HCT116 (cell line): ENCODE measurements around the gene CORO2A. TPM values are rescaled to one million over a fixed set of nuclear protein-coding genes. Genes with fewer than 3 reads are reported as not detected.

Experiments used
- ATAC-seq: fragments of 200-7000 bp; cut with Tn5 transposase; 2 replicates; pipeline ENCODE4 v1.9.1; 2020; ENCODE audit warnings: mild to moderate bottlenecking, moderate library complexity
- BruUV-seq: library from RNA; stranded (reverse); fragments of 400-500 nt; replicated peaks from 2 replicates; lab custom pipeline; 2021; lab: Mats Ljungman, UMichigan
- CTCF ChIA-PET: fragments of 300-600 bp; sonication (Branson Sonifier 250); formaldehyde crosslinking; loops from one replicate; lab custom pipeline; 2021; ENCODE audit warnings: antibody characterized with exemption; lab: Charles Lee
- POLR2A ChIA-PET: fragments of 300-600, 350-600 bp; sonication (Branson Sonifier 250); formaldehyde crosslinking; loops from one replicate; lab custom pipeline; 2021; ENCODE audit warnings: antibody characterized with exemption; lab: Charles Lee
- RAD21 ChIA-PET, 2 experiments: fragments of 300-600 bp; sonication (Branson Sonifier 250); formaldehyde crosslinking; loops; one replicate each; lab custom pipeline; 2023; ENCODE audit warnings: low total read pairs in 2 of 2; ENCODE audit not compliant: uncharacterized antibody in 2 of 2, unreplicated experiment in 2 of 2, low non-redundant PET in 1 of 2; lab: Charles Lee
- DNase-seq: peaks from one replicate; pipeline ENCODE4 v3.0.0-alpha.2; 2010; ENCODE audit warnings: low read depth, low spot score
- H2AFZ ChIP-seq: fragments of 200-600 bp; shearing (Covaris generic), sonication (generic); 2 replicates; pipeline ENCODE4 v1.6.1; 2017; ENCODE audit warnings: low read depth, mixed run types, mixed read lengths, antibody characterized with exemption, low read length; ENCODE audit not compliant: poor library complexity, severe bottlenecking
- H3K27ac ChIP-seq: 2 replicates; pipeline ENCODE4 v1.5.1; 2012; ENCODE audit warnings: low read depth, low read length
- H3K27me3 ChIP-seq: fragments of 200-600 bp; sonication (generic); 2 replicates; pipeline ENCODE4 v1.6.1; 2016; ENCODE audit warnings: mixed run types, low read length, mixed read lengths; ENCODE audit not compliant: insufficient read depth
- H3K36me3 ChIP-seq, 2 experiments: fragments of 200-500 bp in 1 of 2; fragments of 200-600 bp in 1 of 2; sonication (Bioruptor generic) in 1 of 2; sonication (generic) in 1 of 2; 2 replicates each; pipeline versions ENCODE4 v1.5.1 to v1.6.1; 2014 to 2016; ENCODE audit warnings: low read length in 2 of 2, inconsistent platforms in 1 of 2, mixed read lengths in 1 of 2, mixed run types in 1 of 2; ENCODE audit not compliant: insufficient read depth in 2 of 2, control insufficient read depth in 1 of 2
- H3K4me1 ChIP-seq, 2 experiments: fragments of 200-600 bp in 1 of 2; sonication (generic) in 1 of 2; 2 replicates each; pipeline versions ENCODE4 v1.5.1 to v1.6.1; 2012 to 2017; ENCODE audit warnings: low read length in 2 of 2, inconsistent platforms in 1 of 2, mild to moderate bottlenecking in 1 of 2, mixed read lengths in 1 of 2, mixed run types in 1 of 2, moderate library complexity in 1 of 2; ENCODE audit not compliant: insufficient read depth in 2 of 2, control insufficient read depth in 1 of 2
- H3K4me2 ChIP-seq: fragments of 200-600 bp; sonication (generic); 2 replicates; pipeline ENCODE4 v1.6.1; 2017; ENCODE audit warnings: mixed run types, low read length, mixed read lengths
- H3K4me3 ChIP-seq, 2 experiments: fragments of 200-600 bp in 1 of 2; sonication (generic) in 1 of 2; replicated peaks in 1 of 2; 2 replicates each; pipeline ENCODE4 v1.5.1; 2011 to 2016; ENCODE audit warnings: low read length in 2 of 2, control low read depth in 1 of 2, low read depth in 1 of 2, mild to moderate bottlenecking in 1 of 2, mixed read lengths in 1 of 2, mixed run types in 1 of 2
- H3K79me2 ChIP-seq: fragments of 200-600 bp; sonication (generic); 2 replicates; pipeline ENCODE4 v1.6.1; 2017; ENCODE audit warnings: mild to moderate bottlenecking, mixed run types, low read length, moderate library complexity, mixed read lengths; ENCODE audit not compliant: insufficient read depth
- H3K9ac ChIP-seq: fragments of 200-600 bp; sonication (generic); 2 replicates; pipeline ENCODE4 v1.6.1; 2016; ENCODE audit warnings: low read length, mixed read lengths
- H3K9me2 ChIP-seq: fragments of 200-600 bp; sonication (generic), shearing (Covaris generic); 2 replicates; pipeline ENCODE4 v1.6.1; 2017; ENCODE audit warnings: mixed run types, mild to moderate bottlenecking, moderate library complexity; ENCODE audit not compliant: insufficient read depth
- H3K9me3 ChIP-seq, 2 experiments: fragments of 200-500 bp in 1 of 2; fragments of 200-600 bp in 1 of 2; sonication (Bioruptor generic) in 1 of 2; sonication (generic) in 1 of 2; 2 replicates each; pipeline ENCODE4 v1.6.1; 2014 to 2017; ENCODE audit warnings: low read length in 2 of 2, mixed read lengths in 2 of 2, inconsistent platforms in 1 of 2, low read depth in 1 of 2, mild to moderate bottlenecking in 1 of 2, mixed run types in 1 of 2, moderate library complexity in 1 of 2; ENCODE audit not compliant: control insufficient read depth in 1 of 2, insufficient read depth in 1 of 2
- H4K20me1 ChIP-seq: fragments of 200-600 bp; sonication (generic), shearing (Covaris generic); 2 replicates; pipeline ENCODE4 v1.6.1; 2017; ENCODE audit warnings: mixed run types, mild to moderate bottlenecking, moderate library complexity; ENCODE audit not compliant: insufficient read depth
- ATF3 ChIP-seq: IDR thresholded peaks from 2 replicates; pipeline ENCODE4 v1.6.1; 2012
- CBX3 ChIP-seq: IDR thresholded peaks from 2 replicates; pipeline ENCODE4 v1.6.1; 2012; ENCODE audit warnings: low read depth
- CEBPB ChIP-seq: IDR thresholded peaks from 2 replicates; pipeline ENCODE4 v1.6.1; 2012; ENCODE audit warnings: low read depth
- CTCF ChIP-seq, 3 experiments: fragments of 200-600 bp in 1 of 3; sonication (generic) in 1 of 3; IDR thresholded peaks in 2 of 3; conservative IDR thresholded peaks in 1 of 3; 2 replicates each; pipeline ENCODE4 v1.5.1; 2012 to 2017; ENCODE audit warnings: low read depth in 2 of 3, low read length in 2 of 3, antibody characterized with exemption in 1 of 3, borderline replicate concordance in 1 of 3, control low read depth in 1 of 3, mild to moderate bottlenecking in 1 of 3, mixed read lengths in 1 of 3, mixed run types in 1 of 3, moderate library complexity in 1 of 3; ENCODE audit not compliant: insufficient read depth in 1 of 3
- EGR1 ChIP-seq: IDR thresholded peaks from 2 replicates; pipeline ENCODE4 v1.6.1; 2012; ENCODE audit warnings: low read depth
- ELF1 ChIP-seq: IDR thresholded peaks from 2 replicates; pipeline ENCODE4 v1.6.1; 2012; ENCODE audit warnings: low read depth, borderline replicate concordance
- EZH2 ChIP-seq: fragments of 200-600 bp; sonication (generic); IDR thresholded peaks from 2 replicates; pipeline ENCODE4 v1.6.1; 2017; ENCODE audit warnings: antibody characterized with exemption, mixed run types
- FOSL1 ChIP-seq: IDR thresholded peaks from 2 replicates; pipeline ENCODE4 v1.6.1; 2012; ENCODE audit warnings: low read depth
- POLR2A ChIP-seq: IDR thresholded peaks from 2 replicates; pipeline ENCODE4 v1.7.0; 2011; ENCODE audit warnings: borderline replicate concordance; ENCODE audit not compliant: insufficient read depth, insufficient read length; ENCODE audit errors: extremely low read depth
- POLR2AphosphoS5 ChIP-seq: IDR thresholded peaks from 2 replicates; pipeline ENCODE4 v1.6.1; 2011; ENCODE audit warnings: mild to moderate bottlenecking, low read depth, low read length, moderate library complexity
- RAD21 ChIP-seq: IDR thresholded peaks from 2 replicates; pipeline ENCODE4 v1.6.1; 2012; ENCODE audit warnings: low read depth, mild to moderate bottlenecking
- REST ChIP-seq: IDR thresholded peaks from 2 replicates; pipeline ENCODE4 v1.6.1; 2012; ENCODE audit warnings: low read depth
- SRF ChIP-seq: IDR thresholded peaks from 2 replicates; pipeline ENCODE4 v1.6.1; 2012; ENCODE audit warnings: low read depth
- TCF7L2 ChIP-seq: IDR thresholded peaks from 2 replicates; pipeline ENCODE4 v1.7.0; 2011; ENCODE audit warnings: borderline replicate concordance, inconsistent platforms; ENCODE audit not compliant: insufficient read depth, insufficient read length; ENCODE audit errors: extremely low read depth
- ZFX ChIP-seq: fragments of 450-650 bp; IDR thresholded peaks from 2 replicates; pipeline ENCODE4 v1.6.1; 2017
- ZNF274 ChIP-seq: fragments of 200-500 bp; sonication (Bioruptor generic); IDR thresholded peaks from 2 replicates; pipeline ENCODE4 v1.6.1; 2014; ENCODE audit warnings: mild to moderate bottlenecking, low read depth, low read length, inconsistent platforms
- intact Hi-C: fragments of 100-400 bp; cut with micrococcal nuclease; formaldehyde crosslinking; loops from 2 replicates; pipeline ENCODE4 v1.10.0; 2022
- total RNA-seq: library from RNA; stranded (reverse); gene quantifications from one replicate; pipeline ENCODE4 v1.2.1, GENCODE V29; 2021; ENCODE audit not compliant: unreplicated experiment

The CORO2A gene
- total RNA-seq, 1 experiment from 2014 or later: 5.7 TPM

- Histone ChIP-seq H3K36me3 (no peaks in the 10 kb centered on the region), H3K4me1 (no peaks in the 10 kb centered on the region), H3K27me3 (no peaks in the 10 kb centered on the region), H3K27ac (no peak overlapping the region), H4K20me1 (no peaks in the 10 kb centered on the region), H2AFZ (no peak overlapping the region), H3K9me3 (no peaks in the 10 kb centered on the region), H3K9ac (no peak overlapping the region), H3K79me2 (no peaks in the 10 kb centered on the region), H3K9me2 (no peaks in the 10 kb centered on the region), H3K4me2 (no peak overlapping the region), H3K4me3 (no peak overlapping the region)
- intact Hi-C loops: no loop called here
- no TSS peak for BruUV-seq
- RAD21 ChIA-PET: no interaction called here
- POLR2A ChIA-PET: no interaction called here
- ATAC-seq: no peak
- DNase-seq: no peak
- CTCF ChIA-PET: no interaction called here
- no peak for TF ChIP-seq RAD21
- TF ChIP-seq REST: no peak
- no peak for TF ChIP-seq ATF3
- no peak for TF ChIP-seq ELF1
- TF ChIP-seq ZNF274: no peak
- TF ChIP-seq CTCF (IDR thresholded peaks at IDR 0.05 in 2 of 3, conservative IDR thresholded peaks at IDR 0.05 in 1 of 3; ENCODE audit: borderline replicate concordance in 1 of 3, insufficient read depth in 1 of 3, low read depth in 2 of 3, low read length in 2 of 3): no peak
- TF ChIP-seq ZFX: no peak
- TF ChIP-seq POLR2A: no peak
- TF ChIP-seq POLR2AphosphoS5: no peak
- TF ChIP-seq CEBPB: no peak
- TF ChIP-seq CBX3: no peak
- no peak for TF ChIP-seq FOSL1
- no peak for TF ChIP-seq TCF7L2
- TF ChIP-seq EGR1: no peak
- TF ChIP-seq EZH2: no peak
- no peak for TF ChIP-seq SRF
These were observed 13.3 kb downstream of the CORO2A start for GRCh38 chr9:98178874-98179850.
